CD14-positive monocyte (primary cell): ENCODE measurements around the gene GMDS. TPM values are rescaled to one million over a fixed set of nuclear protein-coding genes. Genes with fewer than 3 reads are reported as not detected.

ENCODE experiments used
- DNase-seq, 3 donors: peaks; one replicate each; pipeline ENCODE4 v3.0.0-alpha.2; 2011 to 2022
- H2AFZ ChIP-seq: 2 replicates; pipeline ENCODE4 v1.6.0; 2012; ENCODE audit warnings: mild to moderate bottlenecking, low read depth, low read length, inconsistent platforms; ENCODE audit not compliant: insufficient read depth, poor library complexity, severe bottlenecking
- H3K27ac ChIP-seq, 2 donors: 1 replicate in 1 of 2; 2 replicates in 1 of 2; pipeline ENCODE4 v1.5.1; 2012 to 2013; ENCODE audit warnings: low read length in 2 of 2, control low read depth in 1 of 2, inconsistent platforms in 1 of 2, low read depth in 1 of 2, mild to moderate bottlenecking in 1 of 2
- H3K27me3 ChIP-seq, 2 donors: one replicate each; pipeline versions ENCODE4 v1.6.0 to v1.6.1; 2011 to 2013; ENCODE audit warnings: low read length in 2 of 2; ENCODE audit not compliant: control insufficient read depth in 2 of 2, insufficient read depth in 2 of 2
- H3K36me3 ChIP-seq, 2 donors: replicated peaks in 1 of 2; 1 replicate in 1 of 2; 2 replicates in 1 of 2; pipeline versions ENCODE4 v1.5.1 to v1.6.1; 2012 to 2013; ENCODE audit warnings: low read length in 2 of 2, control low read depth in 1 of 2, inconsistent platforms in 1 of 2, mild to moderate bottlenecking in 1 of 2; ENCODE audit not compliant: insufficient read depth in 2 of 2, control insufficient read depth in 1 of 2
- H3K4me1 ChIP-seq, 2 donors: 1 replicate in 1 of 2; 2 replicates in 1 of 2; pipeline versions ENCODE4 v1.5.1 to v1.6.1; 2012 to 2013; ENCODE audit warnings: low read length in 2 of 2, control low read depth in 1 of 2, inconsistent platforms in 1 of 2, mild to moderate bottlenecking in 1 of 2, moderate library complexity in 1 of 2; ENCODE audit not compliant: insufficient read depth in 2 of 2, control insufficient read depth in 1 of 2
- H3K4me2 ChIP-seq: replicated peaks from 2 replicates; pipeline ENCODE3; 2012; ENCODE audit warnings: low read length, moderate library complexity, mild to moderate bottlenecking; ENCODE audit not compliant: poor library complexity, severe bottlenecking; ENCODE audit errors: extremely low read depth
- H3K4me3 ChIP-seq, 3 experiments: fragments of 200-600 bp in 1 of 3; sonication (generic) in 1 of 3; replicated peaks in 1 of 3; 1 replicate in 2 of 3; 2 replicates in 1 of 3; pipeline ENCODE4 v1.5.1; 2011 to 2013; ENCODE audit warnings: low read length in 3 of 3, mild to moderate bottlenecking in 3 of 3, control low read depth in 2 of 3, low read depth in 2 of 3, inconsistent platforms in 1 of 3, moderate library complexity in 1 of 3
- H3K79me2 ChIP-seq: 2 replicates; pipeline ENCODE4 v1.6.0; 2012; ENCODE audit warnings: mild to moderate bottlenecking, control low read depth, inconsistent platforms, low read length, moderate library complexity; ENCODE audit not compliant: insufficient read depth
- H3K9ac ChIP-seq: 2 replicates; pipeline ENCODE4 v1.6.0; 2017; ENCODE audit warnings: low read length, mild to moderate bottlenecking; ENCODE audit not compliant: insufficient read depth, poor library complexity, severe bottlenecking
- H3K9me3 ChIP-seq, 2 donors: replicated peaks in 1 of 2; 1 replicate in 1 of 2; 2 replicates in 1 of 2; pipeline versions ENCODE4 v1.5.1 to v1.6.1; 2012 to 2013; ENCODE audit warnings: low read length in 2 of 2, control low read depth in 1 of 2; ENCODE audit not compliant: control insufficient read depth in 1 of 2, insufficient read depth in 1 of 2
- H4K20me1 ChIP-seq: 2 replicates; pipeline ENCODE4 v1.6.0; 2012; ENCODE audit warnings: mild to moderate bottlenecking, low read length, control low read depth, moderate library complexity; ENCODE audit not compliant: insufficient read depth
- H3K27ac Mint-ChIP-seq, 7 donors: one replicate each; pipeline ENCODE4 v1.8.0; 2020; ENCODE audit warnings: mild to moderate bottlenecking in 7 of 7, mixed read lengths in 7 of 7, moderate library complexity in 6 of 7, inconsistent platforms in 2 of 7
- H3K27me3 Mint-ChIP-seq, 3 donors: one replicate each; pipeline ENCODE4 v1.8.0; 2021 to 2022; ENCODE audit warnings: low read depth in 3 of 3, mild to moderate bottlenecking in 3 of 3, mixed read lengths in 3 of 3, moderate library complexity in 3 of 3, inconsistent platforms in 1 of 3
- H3K36me3 Mint-ChIP-seq, 2 donors: one replicate each; pipeline ENCODE4 v1.8.0; 2020; ENCODE audit warnings: mixed read lengths in 2 of 2, inconsistent platforms in 1 of 2, mild to moderate bottlenecking in 1 of 2
- H3K4me1 Mint-ChIP-seq: one replicate; pipeline ENCODE4 v1.8.0; 2020; ENCODE audit warnings: mild to moderate bottlenecking, mixed read lengths
- H3K4me3 Mint-ChIP-seq, 2 donors: one replicate each; pipeline ENCODE4 v1.8.0; 2020; ENCODE audit warnings: mild to moderate bottlenecking in 2 of 2, mixed read lengths in 2 of 2, moderate library complexity in 1 of 2
- H3K9me3 Mint-ChIP-seq, 7 donors: one replicate each; pipeline ENCODE4 v1.8.0; 2020 to 2022; ENCODE audit warnings: mixed read lengths in 7 of 7, mild to moderate bottlenecking in 6 of 7, moderate library complexity in 6 of 7, inconsistent platforms in 2 of 7
- CTCF ChIP-seq: fragments of 200-600 bp; IDR thresholded peaks from one replicate; pipeline ENCODE4 v1.8.0; 2022; ENCODE audit warnings: antibody characterized with exemption, mild to moderate bottlenecking
- WGBS: methylation state at CpG from one replicate; pipeline ENCODE4 v1.1.5; 2013; ENCODE audit warnings: missing lambda C conversion rate; ENCODE audit not compliant: insufficient coverage; 5-methylcytosine and 5-hydroxymethylcytosine counted together
- intact Hi-C, 2 donors: fragments of 100-400 bp; cut with micrococcal nuclease; formaldehyde crosslinking; loops; one replicate each; pipeline versions ENCODE4 v1.15.0 to v1.15.1; 2023
- polyA plus RNA-seq, 3 donors: library from polyadenylated mRNA; depleted of rRNA in 1 of 3; unstranded in 2 of 3; stranded (reverse) in 1 of 3; fragments of 300-500 nt in 2 of 3; fragments of >200 nt in 1 of 3; fragmentation: Illumina TruSeq in 2 of 3; gene quantifications; 1 replicate in 2 of 3; 2 replicates in 1 of 3; pipeline ENCODE4 v1.2.3, GENCODE V29; 2012 to 2021

GMDS gene
- polyA plus RNA-seq, 3 donors, result 10.5 to 19.9 (median 17.6) TPM

- H3K4me3 ChIP-seq, result peak overlapping the region; percentile 56 to 96 (median 87)
- no peaks in the 10 kb centered on the region for H4K20me1 ChIP-seq
- H3K27ac ChIP-seq, result peak overlapping the region in 1 of 2 donors; percentile 90
- Mint-ChIP-seq H3K36me3 (peaks cover 0 to 2% of the 10 kb centered on the region in 2 donors), H3K4me3 (peak overlapping the region; percentile 80 to 87), H3K9me3 (peaks cover 0 to 2% (median 0%) of the 10 kb centered on the region in 7 donors), H3K4me1 (peaks cover 20% of the 10 kb centered on the region), H3K27me3 (peaks cover 0 to 2% (median 0%) of the 10 kb centered on the region in 3 donors), H3K27ac (peak overlapping the region; percentile 51 to 93 (median 90))
- no peaks in the 10 kb centered on the region for H3K9me3 ChIP-seq
- H3K4me1 ChIP-seq, result peaks cover 5 to 14% of the 10 kb centered on the region in 2 donors
- intact Hi-C loops, result no loop called here
- H3K36me3 ChIP-seq, result no peaks in the 10 kb centered on the region
- peak overlapping the region; percentile 68 for H3K9ac ChIP-seq
- H3K79me2 ChIP-seq, result no peaks in the 10 kb centered on the region
- H2AFZ ChIP-seq, result peak overlapping the region; percentile 84
- peak overlapping the region; percentile 77 for H3K4me2 ChIP-seq
- H3K27me3 ChIP-seq, result no peaks in the 10 kb centered on the region
- no peak for TF ChIP-seq CTCF
- WGBS, result 0% methylated on average over 1 of the region's 6 CpGs
- DNase-seq, result peak in 1 of 3 donors; percentile 14
These were observed 23.0 kb downstream of the GMDS start for GRCh38 chr6:2222275-2222842.

- Mint-ChIP-seq H3K27ac (peak overlapping the region; percentile 51 to 93 (median 90)), H3K27me3 (no peaks in the 10 kb centered on the region), H3K36me3 (peaks cover 0 to 2% of the 10 kb centered on the region in 2 donors), H3K4me1 (peaks cover 20% of the 10 kb centered on the region), H3K4me3 (peak overlapping the region; percentile 80 to 87), H3K9me3 (peaks cover 0 to 2% (median 0%) of the 10 kb centered on the region in 7 donors)
- H3K4me3 ChIP-seq, result peak overlapping the region; percentile 56 to 96 (median 87)
- no peaks in the 10 kb centered on the region for H3K79me2 ChIP-seq
- TF ChIP-seq CTCF, result no peak
- no peak for DNase-seq
- H3K9me3 ChIP-seq, result no peaks in the 10 kb centered on the region
- peak overlapping the region; percentile 68 for H3K9ac ChIP-seq
- peak overlapping the region; percentile 77 for H3K4me2 ChIP-seq
- H3K36me3 ChIP-seq, result no peaks in the 10 kb centered on the region
- peak overlapping the region; percentile 7 to 90 for H3K27ac ChIP-seq
- H2AFZ ChIP-seq, result peak overlapping the region; percentile 84
- intact Hi-C loops, result no loop called here
- no peaks in the 10 kb centered on the region for H4K20me1 ChIP-seq
- H3K4me1 ChIP-seq, result peaks cover 5 to 14% of the 10 kb centered on the region in 2 donors
- H3K27me3 ChIP-seq, result no peaks in the 10 kb centered on the region
- WGBS, result no CpG with 5 or more reads among the region's 6 CpGs
These were observed 23.6 kb downstream of the GMDS start for GRCh38 chr6:2221726-2222274.
